ENCODE data around the gene PLPPR3.
"Not testable (repeated sequence)": the region's sequence is repeated elsewhere in the genome, so short reads cannot be mapped to it uniquely, and the experiment has no call there.

Gene PLPPR3

DNA sequence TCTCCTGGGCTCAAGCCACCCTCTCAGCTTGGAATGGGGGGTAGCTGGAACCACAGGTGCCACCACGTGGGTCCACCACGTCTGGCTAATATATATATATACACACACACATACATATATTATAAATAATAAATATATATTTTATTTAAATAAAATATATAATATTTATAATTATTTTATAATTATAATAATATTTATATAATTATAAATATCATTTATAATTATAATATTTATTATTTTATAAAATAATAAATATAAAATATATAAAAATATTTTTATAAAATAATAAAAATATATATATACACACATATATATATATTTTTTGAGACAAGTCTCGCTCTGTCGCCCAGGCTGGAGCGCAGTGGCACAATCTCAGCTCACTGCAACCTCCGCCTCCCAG, 32.8 kb upstream of the PLPPR3 start:
- DNase-seq (ENCODE audit: low read depth), result no peak

DNA sequence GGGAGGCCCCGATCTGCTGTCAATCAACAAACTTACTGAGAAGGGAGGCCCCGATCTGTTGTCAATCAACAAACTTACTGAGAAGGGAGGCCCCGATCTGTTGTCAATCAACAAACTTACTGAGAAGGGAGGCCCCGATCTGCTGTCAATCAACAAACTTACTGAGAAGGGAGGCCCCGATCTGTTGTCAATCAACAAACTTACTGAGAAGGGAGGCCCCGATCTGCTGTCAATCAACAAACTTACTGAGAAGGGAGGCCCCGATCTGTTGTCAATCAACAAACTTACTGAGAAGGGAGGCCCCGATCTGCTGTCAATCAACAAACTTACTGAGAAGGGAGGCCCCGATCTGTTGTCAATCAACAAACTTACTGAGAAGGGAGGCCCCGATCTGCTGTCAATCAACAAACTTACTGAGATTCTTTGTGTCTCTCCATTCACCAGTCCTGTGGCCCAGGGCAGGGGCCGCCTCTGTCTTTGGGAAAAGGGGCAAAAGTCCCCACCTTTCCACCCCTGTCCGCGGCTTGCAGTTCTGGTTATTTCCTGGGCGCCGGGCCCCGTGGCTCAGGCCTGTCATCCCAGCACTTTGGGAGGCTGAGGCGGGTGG, 32.0 kb upstream of the PLPPR3 start:
- not testable (repeated sequence) for DNase-seq (ENCODE audit: low read depth)

DNA sequence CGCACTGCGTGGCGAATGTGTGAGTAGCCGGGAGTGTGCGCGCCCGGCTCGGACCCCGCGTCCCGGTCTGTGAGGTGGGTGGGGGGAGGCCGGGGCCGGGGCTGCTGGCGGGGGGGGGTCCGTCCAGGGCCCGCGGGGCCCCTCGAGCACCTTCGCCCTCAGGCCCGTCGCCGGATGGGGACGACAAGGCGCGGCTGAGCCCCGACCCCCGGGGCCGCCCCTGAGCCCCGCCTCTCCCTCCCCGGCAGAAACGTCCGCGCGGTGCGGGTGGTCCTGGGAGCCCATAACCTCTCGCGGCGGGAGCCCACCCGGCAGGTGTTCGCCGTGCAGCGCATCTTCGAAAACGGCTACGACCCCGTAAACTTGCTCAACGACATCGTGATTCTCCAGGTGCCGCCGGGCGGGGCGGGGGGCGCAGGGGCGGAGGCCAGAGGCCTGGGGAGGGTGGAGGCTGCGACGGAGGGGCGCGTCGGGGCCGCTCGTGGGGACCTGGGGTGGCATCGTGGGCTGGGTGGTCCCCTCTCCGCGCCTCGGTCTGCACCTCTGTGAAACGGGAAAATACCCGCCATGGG, 31.3 kb upstream of the PLPPR3 start:
- DNase-seq (ENCODE audit: low read depth), result no peak

DNA sequence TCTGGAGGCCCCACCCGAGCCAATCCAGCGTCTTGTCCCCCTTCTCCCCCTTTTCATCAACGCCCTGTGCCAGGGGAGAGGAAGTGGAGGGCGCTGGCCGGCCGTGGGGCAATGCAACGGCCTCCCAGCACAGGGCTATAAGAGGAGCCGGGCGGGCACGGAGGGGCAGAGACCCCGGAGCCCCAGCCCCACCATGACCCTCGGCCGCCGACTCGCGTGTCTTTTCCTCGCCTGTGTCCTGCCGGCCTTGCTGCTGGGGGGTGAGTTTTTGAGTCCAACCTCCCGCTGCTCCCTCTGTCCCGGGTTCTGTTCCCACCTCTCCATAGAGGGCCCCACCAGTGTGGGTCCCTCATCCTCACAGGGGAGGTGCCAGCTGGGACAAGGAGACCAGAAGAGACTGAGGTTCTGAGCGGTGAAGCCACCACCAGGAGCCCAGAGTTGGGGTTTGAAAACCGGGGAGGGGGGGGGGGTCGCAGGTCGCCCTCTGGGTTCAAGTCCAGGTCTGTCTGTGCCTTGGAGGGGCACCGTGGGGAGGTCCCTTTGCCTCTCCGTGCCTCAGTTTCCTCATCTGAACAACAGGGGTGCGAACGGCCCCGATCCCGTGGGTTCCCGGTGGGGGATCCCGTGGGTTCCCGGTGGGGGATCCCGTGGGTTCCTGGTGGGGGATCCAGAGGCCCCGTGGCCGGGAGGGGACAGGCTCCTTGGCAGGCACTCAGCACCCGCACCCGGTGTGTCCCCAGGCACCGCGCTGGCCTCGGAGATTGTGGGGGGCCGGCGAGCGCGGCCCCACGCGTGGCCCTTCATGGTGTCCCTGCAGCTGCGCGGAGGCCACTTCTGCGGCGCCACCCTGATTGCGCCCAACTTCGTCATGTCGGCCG, 30.6 kb upstream of the PLPPR3 start, which contains the start of gene ELANE:
TSS of gene ELANE (plus strand) at position 168 of the 878 bp plus-strand sequence. CDS start at position 194, 26 bp downstream.
- DNase-seq (ENCODE audit: low read depth), result no peak

DNA sequence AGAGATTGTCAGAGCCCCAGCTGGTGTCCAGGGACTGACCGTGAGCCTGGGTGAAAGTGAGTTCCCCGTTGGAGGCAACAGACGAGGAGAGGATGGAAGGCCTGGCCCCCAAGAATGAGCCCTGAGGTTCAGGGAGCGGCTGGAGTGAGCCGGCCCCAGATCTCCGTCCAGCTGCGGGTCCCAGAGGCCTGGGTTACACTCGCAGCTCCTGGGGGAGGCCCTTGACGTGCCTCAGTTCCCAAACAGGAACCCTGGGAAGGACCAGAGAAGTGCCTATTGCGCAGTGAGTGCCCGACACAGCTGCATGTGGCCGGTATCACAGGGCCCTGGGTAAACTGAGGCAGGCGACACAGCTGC, 29.2 kb upstream of the PLPPR3 start:
- no peak for DNase-seq (ENCODE audit: low read depth)

DNA sequence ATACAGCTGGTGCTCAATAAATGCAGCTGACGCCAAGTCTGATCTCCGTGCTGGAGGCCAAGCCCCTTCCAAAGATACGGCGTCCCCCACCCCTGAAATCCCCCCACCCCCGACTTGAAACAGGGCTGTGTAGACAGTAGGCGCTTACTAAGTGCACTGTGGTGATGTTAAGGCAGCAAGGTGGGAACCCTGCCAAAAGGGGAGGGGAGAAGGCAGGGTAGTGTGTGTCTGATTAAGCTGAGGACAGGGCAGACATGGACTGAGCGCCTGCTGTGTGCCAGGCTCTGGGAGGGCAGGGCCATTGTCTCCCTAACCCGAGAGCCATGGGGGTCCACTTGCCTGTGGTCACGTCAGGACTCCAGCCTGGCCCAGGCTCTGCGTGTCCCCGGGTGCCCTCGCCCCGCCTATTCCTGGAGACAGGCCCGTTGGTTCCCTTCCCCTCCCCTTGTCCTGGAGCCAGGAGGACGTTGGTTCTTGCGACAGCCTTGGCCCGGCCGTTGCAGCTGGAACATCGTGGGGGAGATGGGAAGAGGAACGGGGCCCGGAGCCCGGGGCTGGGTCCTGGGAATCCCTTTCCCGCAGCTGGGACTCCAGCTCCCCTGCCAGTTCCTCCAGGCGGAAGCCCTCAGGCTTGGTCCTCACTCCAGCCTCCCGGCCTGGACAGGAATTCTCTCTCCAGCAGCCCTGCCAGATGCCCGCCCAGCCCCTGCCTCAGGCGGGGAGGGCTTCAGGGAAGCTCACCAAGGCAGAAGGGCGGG, 28.6 kb upstream of the PLPPR3 start:
- DNase-seq (ENCODE audit: low read depth), result no peak

DNA sequence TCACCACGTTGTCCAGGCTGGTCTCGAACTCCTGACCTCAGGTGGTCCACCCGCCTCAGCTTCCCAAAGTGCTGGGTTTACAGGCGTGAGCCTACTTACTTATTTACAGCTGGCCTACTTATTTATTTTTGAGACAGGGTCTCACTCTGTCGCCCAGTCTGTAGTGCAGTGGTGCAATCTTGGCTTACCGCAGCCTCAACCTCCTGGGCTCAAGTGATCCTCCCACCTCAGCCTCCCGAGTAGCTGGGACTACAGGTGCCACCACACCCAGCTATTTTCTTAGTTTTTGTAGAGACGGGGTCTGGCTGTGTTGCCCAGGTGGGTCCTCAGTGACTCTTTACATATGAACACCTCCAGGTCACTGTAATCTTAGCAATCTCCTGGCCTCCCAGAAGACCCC, 27.4 kb upstream of the PLPPR3 start:
- not testable (repeated sequence) for DNase-seq (ENCODE audit: low read depth)

DNA sequence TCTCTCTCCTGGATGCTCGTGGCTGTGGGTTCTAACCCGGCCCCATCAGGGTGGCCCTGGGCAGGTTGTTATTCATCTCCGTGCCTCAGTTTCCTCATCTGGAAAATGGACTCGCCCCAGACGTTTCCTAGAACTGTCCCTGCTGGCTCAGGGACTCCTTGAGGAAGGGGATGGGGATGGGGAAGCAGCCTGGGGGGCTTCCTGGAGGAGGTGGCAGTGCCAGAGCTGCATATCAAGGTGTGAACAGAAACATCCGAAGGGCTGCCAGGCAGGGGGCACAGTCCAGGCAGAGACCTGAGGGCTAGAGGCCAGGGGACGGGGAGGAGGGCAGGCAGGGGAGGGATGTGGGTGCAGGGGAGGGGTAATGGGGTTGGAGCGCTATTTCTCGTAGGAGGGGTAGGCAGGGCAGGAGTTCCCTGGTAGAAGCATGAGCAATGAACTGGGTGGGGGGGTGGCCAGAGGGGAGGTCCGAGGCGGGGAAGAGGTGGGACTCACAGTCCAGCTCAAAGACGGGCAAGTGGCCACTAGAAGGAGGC, 26.7 kb upstream of the PLPPR3 start:
- DNase-seq (ENCODE audit: low read depth), result no peak

DNA sequence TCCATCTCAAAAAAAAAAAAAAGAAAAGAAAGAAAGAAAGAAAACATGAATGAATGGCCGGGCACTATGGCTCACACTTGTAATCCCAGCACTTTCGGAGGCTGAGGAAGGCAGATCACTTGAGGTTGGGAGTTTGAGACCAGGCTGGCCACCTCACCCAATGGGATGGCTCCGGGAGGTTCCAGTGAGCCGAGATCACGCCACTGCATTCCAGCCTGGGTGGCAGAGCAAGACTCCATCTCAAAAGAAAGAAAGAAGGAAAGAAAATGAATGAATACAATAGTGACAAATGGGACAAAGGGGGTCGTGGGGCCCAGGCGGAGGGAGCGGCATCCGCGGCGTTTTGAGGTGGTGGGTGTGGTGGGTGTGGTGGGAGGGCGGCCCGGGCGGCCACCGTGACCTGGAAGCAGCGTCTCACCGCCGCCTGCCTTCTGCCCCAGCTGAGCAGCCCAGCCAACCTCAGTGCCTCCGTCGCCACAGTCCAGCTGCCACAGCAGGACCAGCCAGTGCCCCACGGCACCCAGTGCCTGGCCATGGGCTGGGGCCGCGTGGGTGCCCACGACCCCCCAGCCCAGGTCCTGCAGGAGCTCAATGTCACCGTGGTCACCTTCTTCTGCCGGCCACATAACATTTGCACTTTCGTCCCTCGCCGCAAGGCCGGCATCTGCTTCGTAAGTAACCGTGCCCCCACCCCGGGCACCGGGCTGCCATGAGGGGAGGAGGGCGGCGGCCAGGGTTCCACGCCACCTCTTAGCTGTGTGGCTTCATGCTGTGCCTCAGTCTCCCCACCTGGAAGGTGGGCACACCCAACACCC, 24.2 kb upstream of the PLPPR3 start:
- DNase-seq (ENCODE audit: low read depth), result no peak

DNA sequence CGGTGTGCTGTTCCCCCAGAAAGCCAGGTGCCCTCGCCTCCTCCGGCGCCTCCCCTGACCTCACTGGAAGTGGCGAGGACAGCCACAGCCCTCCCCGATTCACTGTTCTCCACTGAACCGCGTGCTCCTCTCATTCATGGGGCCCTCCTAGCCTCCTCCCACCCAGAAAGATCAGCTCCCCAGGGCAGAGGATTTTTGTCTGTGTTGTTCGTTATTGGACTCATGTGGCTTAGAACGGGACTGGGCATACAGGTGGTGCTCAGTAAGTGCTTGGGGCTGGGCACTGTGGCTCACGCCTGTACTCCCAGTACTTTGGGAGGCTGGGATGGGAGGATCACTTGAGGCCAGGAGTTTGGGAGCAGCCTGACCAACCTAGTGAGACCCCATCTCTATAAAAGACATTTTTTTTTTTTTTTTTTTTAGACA, 22.8 kb upstream of the PLPPR3 start:
- DNase-seq (ENCODE audit: low read depth), result no peak

DNA sequence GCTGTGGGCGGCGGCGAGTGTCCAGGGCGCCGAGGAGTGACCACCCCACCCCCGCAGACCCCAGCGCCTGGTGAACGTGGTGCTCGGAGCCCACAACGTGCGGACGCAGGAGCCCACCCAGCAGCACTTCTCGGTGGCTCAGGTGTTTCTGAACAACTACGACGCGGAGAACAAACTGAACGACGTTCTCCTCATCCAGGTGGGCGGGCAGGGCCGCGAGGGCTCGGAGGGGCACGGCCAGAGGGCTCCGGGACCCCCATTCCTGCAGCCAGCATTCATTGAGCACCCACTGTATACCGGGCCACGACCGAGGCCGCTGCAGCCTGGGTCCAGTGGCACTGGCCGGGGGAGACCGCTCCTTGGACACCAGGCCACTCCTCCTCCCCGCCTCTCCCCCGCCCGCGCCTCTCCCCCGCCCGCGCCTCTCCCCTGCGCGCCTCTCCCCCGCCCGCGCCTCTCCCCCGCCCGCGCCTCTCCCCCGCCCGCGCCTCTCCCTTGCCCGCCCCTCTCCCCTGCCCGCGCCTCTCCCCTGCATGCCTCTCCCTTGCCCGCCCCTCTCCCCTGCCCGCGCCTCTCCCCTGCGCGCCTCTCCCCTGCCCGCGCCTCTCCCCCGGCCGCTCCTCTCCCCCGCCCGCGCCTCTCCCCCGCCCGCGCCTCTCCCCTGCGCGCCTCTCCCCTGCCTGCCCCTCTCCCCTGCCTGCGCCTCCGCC, 22.2 kb upstream of the PLPPR3 start:
- no peak for DNase-seq (ENCODE audit: low read depth)

DNA sequence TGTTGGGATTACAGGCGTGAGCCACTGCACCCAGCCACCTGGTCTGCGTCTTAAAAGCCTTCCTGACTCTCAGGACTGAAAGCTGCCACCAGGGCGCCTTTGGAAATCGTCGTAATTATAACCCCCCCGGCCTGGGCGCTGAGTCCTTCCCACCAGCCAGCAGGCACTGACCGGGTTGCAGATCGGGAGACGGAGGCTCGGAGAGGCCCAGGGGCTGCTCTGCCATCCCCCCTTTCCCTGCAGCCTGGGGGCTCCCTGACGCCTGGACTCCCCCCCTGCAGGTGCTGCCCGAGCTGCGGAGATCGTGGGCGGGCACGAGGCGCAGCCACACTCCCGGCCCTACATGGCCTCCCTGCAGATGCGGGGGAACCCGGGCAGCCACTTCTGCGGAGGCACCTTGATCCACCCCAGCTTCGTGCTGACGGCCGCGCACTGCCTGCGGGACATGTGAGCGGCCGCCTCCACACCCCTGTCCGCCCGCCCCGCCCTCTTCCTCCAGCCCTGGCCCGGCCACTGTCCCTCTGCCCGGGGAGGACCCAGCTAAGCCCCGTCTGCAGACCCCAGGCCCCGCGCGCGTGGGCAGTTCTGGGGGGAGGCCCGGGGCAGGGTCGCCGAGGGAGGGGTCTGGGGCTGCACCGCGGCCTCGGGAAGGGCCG, 21.6 kb upstream of the PLPPR3 start:
- DNase-seq (ENCODE audit: low read depth), result no peak

DNA sequence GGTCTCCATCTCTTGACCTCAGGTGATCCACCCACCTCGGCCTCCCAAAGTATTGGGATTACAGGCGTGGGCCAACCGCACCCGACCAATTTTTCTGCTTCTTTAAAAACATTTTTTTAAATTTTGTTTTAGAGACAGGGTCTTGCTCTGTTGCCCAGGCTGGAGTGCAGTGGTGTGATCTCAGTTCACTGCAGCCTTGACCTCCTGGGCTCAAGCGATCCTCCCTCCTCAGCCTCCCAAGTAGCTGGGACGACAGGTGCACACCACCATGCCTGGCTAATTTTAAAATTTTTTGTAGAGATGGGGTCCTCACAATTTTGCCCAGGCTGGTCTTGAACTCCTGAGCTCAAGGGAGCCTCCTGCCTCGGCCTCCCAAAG, 21.0 kb upstream of the PLPPR3 start:
- not testable (repeated sequence) for DNase-seq (ENCODE audit: low read depth)

DNA sequence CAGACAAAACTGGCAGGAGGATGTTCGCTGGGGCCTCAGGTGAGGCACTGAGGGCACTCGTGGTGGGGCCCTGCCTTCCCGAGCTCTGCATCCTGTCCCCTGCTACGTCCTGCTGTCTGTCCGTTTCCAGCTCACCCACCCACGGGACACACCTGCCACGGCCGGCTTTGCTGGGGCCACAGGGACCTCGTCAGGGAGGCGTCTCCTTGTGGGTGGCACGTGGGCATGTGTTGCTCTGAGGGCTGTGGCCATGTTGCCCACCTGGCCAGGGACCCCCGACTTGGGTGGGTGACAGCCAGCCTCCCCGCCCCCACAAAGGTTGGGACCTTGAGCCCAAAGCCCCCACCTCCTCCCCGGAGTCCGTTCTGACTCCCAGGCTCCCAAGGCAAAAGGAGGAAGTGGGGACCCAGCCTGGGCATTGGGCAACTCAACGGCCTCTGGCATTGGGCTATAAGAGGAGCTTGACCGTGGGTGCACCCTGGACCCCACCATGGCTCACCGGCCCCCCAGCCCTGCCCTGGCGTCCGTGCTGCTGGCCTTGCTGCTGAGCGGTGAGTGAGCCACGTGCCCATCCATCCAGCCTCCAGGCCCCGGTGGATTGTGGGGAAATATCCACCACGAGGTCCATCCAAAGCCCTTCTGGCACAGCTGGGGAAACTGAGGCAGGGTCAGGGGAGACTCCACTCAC, 18.9 kb upstream of the PLPPR3 start, which contains the start of gene PRTN3:
TSS of gene PRTN3 (plus strand) at position 481 of the 688 bp plus-strand sequence. CDS start at position 491, 10 bp downstream.
- no peak for DNase-seq (ENCODE audit: low read depth)

DNA sequence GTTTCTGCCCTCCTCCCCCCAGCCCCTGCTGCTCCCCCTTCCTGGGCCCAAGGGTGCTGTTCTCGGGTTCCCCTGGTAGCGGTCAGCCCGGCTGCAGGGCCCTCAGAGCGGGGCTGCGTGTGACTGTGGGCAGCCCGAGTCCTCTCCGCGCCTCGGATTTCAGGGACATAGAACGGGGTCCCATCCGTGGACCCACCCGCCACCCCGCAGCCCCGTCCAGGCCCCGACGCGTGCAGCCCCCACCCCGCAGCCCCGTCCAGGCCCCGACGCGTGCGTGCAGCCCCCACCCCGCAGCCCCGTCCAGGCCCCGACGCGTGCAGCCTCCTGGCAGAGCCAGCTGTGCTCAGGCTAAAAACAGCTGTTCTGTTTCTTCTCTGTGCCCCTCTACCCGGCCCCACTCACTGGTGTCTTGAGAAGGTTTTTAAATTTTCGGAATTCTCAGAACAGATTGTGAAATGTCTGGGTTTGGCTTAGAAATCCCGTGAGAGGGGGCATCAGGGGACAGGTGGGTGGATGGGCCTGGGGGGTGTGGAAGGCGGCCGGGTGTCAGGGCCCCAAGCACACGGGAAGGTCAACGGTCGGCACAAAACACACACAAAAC, 13.6 kb upstream of the PLPPR3 start:
- DNase-seq (ENCODE audit: low read depth), result no peak

DNA sequence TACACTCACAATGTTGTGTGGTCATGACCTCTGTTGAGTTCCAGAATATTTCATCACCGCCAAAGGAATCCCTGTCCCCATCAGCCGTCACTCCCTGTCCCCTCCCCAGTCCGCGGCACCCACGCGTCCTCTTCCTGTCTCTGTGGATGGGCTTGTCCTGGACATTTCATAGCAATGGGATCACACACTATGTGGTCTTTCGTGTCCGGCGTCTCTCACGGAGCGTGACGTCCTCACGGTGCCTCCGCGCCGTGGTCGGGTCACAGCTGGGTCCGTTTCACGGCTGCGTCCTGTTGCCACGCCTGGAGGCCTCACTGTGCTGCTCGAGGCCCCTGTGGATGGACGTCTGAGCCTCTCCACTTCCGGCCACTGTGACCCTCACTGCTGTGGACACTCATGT, 12.5 kb upstream of the PLPPR3 start:
- DNase-seq (ENCODE audit: low read depth), result no peak

DNA sequence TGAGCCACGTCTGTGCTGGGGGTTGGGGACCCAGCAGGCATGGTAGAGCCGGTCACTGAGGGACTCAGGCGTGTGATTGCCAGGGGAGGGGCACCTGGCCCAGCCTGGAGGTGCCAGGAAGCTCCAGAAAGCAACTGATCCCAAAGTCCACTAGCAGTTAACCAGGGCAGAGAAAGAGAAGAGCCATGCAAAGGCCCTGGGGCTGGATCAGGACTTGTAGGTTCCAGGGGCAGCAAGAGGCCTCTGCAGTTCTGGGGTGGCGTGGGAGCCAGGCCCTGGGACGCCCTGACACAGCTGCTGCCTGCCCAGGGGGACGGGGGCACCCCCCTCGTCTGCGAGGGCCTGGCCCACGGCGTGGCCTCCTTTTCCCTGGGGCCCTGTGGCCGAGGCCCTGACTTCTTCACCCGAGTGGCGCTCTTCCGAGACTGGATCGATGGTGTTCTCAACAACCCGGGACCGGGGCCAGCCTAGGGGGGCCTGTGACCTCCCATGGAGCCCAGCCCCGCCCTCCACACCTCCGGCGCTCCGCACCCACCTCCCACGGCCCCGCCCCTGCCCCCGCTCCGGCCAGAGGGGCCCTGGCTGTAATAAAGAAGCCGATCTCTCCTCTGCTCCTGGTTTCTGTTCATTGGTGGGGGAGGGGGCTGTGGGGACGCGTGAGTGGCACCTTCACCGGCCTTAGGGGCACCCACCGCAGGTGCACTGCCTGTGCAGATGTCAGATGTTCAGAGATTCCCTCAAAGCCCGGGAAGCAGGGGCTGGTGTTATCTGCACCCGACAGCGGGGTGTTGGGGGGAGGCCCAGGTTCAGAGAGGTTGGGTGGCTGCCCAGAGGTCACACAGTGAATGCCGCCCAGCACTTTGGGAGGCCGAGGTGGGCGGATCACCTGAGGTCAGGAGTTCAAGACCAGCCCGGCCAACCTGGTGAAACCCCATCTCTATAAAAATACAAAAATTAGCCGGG, 9.9 kb upstream of the PLPPR3 start:
- DNase-seq (ENCODE audit: low read depth), result no peak
